Measurements from ENCODE around the gene MRTFA.
A peak's percentile ranks its signal among the peaks of the same experiment; 100 is the strongest.

Gene MRTFA

DNA sequence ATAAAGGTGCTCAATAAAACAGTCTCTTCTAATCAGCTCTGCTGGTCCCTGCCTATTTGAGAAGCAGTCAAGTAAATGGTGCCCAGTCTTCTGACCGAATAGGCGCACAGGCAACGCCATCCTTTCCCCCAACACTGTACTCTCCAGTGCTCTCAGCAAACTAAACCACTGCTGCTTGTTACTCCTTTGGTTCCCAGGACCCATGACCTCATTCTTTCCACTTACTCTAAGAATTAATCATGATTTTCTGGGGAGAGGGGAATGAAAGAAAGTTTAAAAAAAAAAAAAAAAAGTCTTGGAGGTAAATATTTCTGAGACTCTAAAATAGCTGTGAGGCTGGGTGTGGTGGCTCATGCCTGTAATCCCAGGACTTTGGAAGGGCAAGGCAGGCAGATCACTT, 202.4 kb downstream of the MRTFA start:
- H3K27ac Mint-ChIP-seq: no peak overlapping the region
- H3K4me1 Mint-ChIP-seq: peaks cover 31% of the 10 kb centered on the region
- CTCF ChIA-PET: interaction anchor here (2.3 to 5.4 kb wide), 2 partner anchors 54 to 214 kb away, joined by 9 to 95 read pairs; no protein-coding TSS in a partner anchor
- H3K36me3 Mint-ChIP-seq: peaks cover 45% of the 10 kb centered on the region
- no peaks in the 10 kb centered on the region for H3K9me3 Mint-ChIP-seq
- no peaks in the 10 kb centered on the region for H3K27me3 Mint-ChIP-seq
- no peak overlapping the region for H3K4me3 Mint-ChIP-seq
- no peak for DNase-seq

DNA sequence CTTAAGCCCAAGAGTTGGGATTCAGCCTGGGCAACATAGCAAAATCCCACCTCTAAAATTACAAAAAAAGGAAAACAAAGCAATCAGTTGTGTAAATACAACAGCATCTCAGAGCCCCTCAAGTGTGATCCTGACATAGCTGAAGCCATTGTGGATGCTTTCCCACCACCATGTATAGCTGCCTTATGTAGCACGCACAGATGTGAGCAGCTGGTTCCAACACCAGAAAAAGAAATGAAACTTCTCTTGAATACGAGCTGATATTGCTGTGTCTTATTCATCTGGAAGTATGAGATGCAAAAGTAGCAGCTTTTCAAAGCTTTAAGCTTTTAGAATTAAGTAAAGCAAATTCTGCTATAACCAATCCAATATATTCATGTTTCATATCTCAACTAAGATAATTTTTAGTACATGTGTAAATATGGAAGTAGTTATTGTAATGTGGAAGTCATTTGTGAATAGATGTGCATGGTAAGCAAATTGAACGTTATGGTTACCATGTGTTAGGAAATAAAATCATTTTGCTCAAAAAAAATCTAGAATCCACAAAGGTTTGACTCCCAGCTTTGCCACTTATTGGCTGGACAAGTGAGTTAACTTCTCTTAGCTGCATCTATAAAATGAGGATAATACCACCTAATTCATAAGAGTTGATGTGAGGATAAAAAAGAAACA, 203.0 kb downstream of the MRTFA start:
- Mint-ChIP-seq H3K27ac (no peak overlapping the region), H3K4me3 (no peak overlapping the region), H3K36me3 (peaks cover 47% of the 10 kb centered on the region), H3K9me3 (no peaks in the 10 kb centered on the region), H3K27me3 (no peaks in the 10 kb centered on the region), H3K4me1 (peaks cover 28% of the 10 kb centered on the region)
- DNase-seq: no peak
- CTCF ChIA-PET: interaction anchor here (1.9 to 5.4 kb wide), 3 partner anchors 54 to 214 kb away, joined by 5 to 95 read pairs (median 9); no protein-coding TSS in a partner anchor

DNA sequence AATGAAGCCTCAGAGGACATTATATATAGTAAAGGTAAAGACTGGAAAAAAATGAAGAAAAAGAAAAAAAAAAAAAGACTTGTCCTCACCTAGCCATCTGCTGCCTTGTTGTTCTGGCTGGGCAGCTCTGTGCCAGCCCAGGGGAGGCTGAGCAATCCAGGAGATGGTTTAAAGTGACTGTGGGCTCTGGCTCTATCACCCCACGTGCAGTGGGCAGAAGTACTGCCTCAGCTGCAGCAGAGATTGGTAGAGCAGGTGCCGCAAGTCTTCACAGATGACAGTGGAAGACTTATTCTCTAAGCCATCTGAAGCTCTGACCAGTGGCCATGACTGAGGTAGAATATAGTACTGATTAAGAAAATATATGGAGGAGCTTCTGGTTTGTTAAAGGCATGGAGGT, 203.9 kb downstream of the MRTFA start:
- Mint-ChIP-seq H3K4me1 (peaks cover 20% of the 10 kb centered on the region), H3K9me3 (no peaks in the 10 kb centered on the region), H3K4me3 (no peak overlapping the region), H3K36me3 (peaks cover 46% of the 10 kb centered on the region), H3K27me3 (no peaks in the 10 kb centered on the region), H3K27ac (no peak overlapping the region)
- no peak for DNase-seq
- CTCF ChIA-PET: interaction anchor here (1.9 to 5.4 kb wide), 3 partner anchors 55 to 215 kb away, joined by 5 to 95 read pairs (median 9); no protein-coding TSS in a partner anchor

DNA sequence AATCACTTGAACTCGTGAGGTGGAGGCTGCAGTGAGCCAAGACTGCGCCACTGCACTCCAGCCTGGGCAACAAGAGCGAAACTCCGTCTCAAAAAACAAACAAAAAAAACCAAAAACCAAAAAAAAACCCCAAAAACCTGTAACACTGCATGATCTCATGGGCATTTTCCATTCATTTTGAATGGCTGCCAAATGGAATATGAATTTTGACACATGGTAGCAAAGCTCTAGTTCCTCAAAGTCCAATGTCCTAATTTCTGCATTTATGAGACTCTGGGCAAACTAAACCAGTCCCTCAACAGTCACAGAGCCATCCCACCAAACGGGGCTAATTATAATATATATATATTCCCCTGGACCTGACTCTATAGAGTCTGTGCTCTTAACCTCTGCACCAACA, 204.4 kb downstream of the MRTFA start:
- no peaks in the 10 kb centered on the region for H3K9me3 Mint-ChIP-seq
- peaks cover 17% of the 10 kb centered on the region for H3K4me1 Mint-ChIP-seq
- no peak for DNase-seq
- CTCF ChIA-PET: interaction anchor here (1.9 to 2.3 kb wide), 2 partner anchors 55 to 93 kb away, joined by 5 to 9 read pairs; no protein-coding TSS in a partner anchor
- H3K36me3 Mint-ChIP-seq: peaks cover 50% of the 10 kb centered on the region
- H3K27me3 Mint-ChIP-seq: no peaks in the 10 kb centered on the region
- no peak overlapping the region for H3K4me3 Mint-ChIP-seq
- no peak overlapping the region for H3K27ac Mint-ChIP-seq

DNA sequence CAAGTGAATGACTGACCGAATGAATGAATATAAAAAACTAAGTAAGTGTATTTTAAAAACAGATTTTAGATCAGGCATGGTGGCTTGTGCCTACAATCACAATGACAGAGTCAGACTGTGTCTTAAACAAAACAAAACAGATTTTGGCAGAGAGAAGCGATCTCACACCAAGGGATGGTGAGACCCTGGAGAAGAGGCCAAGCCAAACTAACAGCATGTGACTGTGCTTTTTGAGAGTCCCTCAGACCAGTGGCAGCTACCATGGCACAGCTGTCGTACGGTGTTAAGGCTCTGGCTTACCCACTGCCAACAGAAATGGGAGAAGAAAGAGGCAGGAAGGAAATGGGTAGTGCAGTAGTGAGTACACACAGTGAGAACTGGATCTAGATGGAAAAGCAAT, 205.5 kb downstream of the MRTFA start:
- H3K27ac Mint-ChIP-seq: peak overlapping the region; percentile 45
- H3K36me3 Mint-ChIP-seq: peaks cover 61% of the 10 kb centered on the region
- CTCF ChIA-PET: interaction anchor here (1.6 kb wide), 1 partner anchor 15 kb away, joined by 4 read pairs; no protein-coding TSS in a partner anchor

DNA sequence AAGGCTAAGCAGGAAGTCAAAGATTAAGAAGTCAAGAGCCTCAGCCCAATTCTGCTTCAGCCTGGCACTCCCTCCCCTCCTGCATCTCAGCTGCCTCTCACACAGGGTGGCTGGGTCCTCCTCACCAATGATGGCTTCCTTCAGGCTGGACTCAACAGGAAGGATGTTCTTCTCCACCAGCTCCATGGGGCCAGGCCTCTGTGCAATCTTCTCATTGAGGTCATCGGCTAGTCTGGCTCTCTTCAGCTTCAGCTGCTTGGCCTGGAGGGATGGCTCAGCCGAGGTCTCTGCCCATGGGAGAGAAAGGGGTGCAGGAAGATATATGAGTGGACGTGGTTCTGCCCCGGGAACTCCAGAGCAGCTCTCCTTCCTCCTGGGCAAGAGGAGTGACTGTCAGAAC, 207.0 kb downstream of the MRTFA start:
- peaks cover 68% of the 10 kb centered on the region for H3K36me3 Mint-ChIP-seq

More for the DNA sequence above, 205.5 kb downstream of the MRTFA start:
- Mint-ChIP-seq H3K9me3 (no peaks in the 10 kb centered on the region), H3K4me3 (no peak overlapping the region), H3K4me1 (peaks cover 6% of the 10 kb centered on the region), H3K27me3 (no peaks in the 10 kb centered on the region)
- no peak for DNase-seq

DNA sequence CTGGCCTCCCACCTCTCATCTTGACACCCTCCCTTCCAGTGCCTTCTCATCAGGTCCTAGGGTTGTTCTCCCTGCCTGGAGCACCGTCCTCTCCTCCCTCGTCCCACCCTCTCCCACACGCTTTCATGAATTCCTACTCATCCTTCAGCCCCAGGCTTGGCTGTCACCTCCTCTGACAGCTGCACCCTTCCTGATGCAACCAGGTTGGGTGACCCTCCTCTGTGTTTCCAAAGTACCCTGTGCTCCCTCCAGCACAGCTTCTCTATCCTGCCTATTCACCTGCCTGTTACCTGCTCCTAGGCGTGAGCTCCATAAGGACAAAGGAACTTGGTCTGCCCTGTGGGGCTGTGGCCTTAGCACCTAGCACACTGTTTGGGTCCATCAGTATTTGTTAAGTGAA, 207.7 kb downstream of the MRTFA start:
- no peak overlapping the region for H3K4me3 Mint-ChIP-seq
- no peaks in the 10 kb centered on the region for H3K27me3 Mint-ChIP-seq
- no peak for DNase-seq
- H3K36me3 Mint-ChIP-seq: peaks cover 65% of the 10 kb centered on the region
- CTCF ChIA-PET: interaction anchor here (1.5 to 5.2 kb wide), 2 partner anchors 8 to 217 kb away, joined by 5 to 24 read pairs; no protein-coding TSS in a partner anchor
- H3K4me1 Mint-ChIP-seq: peaks cover 5% of the 10 kb centered on the region
- no peaks in the 10 kb centered on the region for H3K9me3 Mint-ChIP-seq
- H3K27ac Mint-ChIP-seq: peak overlapping the region; percentile 20

More for the DNA sequence above, 207.0 kb downstream of the MRTFA start:
- H3K27me3 Mint-ChIP-seq: no peaks in the 10 kb centered on the region
- CTCF ChIA-PET: interaction anchor here (1.5 to 5.2 kb wide), 3 partner anchors 7 to 216 kb away, joined by 4 to 24 read pairs (median 5); no protein-coding TSS in a partner anchor
- H3K27ac Mint-ChIP-seq: peak overlapping the region; percentile 37
- peaks cover 5% of the 10 kb centered on the region for H3K4me1 Mint-ChIP-seq
- DNase-seq: no peak
- H3K9me3 Mint-ChIP-seq: no peaks in the 10 kb centered on the region
- H3K4me3 Mint-ChIP-seq: no peak overlapping the region

DNA sequence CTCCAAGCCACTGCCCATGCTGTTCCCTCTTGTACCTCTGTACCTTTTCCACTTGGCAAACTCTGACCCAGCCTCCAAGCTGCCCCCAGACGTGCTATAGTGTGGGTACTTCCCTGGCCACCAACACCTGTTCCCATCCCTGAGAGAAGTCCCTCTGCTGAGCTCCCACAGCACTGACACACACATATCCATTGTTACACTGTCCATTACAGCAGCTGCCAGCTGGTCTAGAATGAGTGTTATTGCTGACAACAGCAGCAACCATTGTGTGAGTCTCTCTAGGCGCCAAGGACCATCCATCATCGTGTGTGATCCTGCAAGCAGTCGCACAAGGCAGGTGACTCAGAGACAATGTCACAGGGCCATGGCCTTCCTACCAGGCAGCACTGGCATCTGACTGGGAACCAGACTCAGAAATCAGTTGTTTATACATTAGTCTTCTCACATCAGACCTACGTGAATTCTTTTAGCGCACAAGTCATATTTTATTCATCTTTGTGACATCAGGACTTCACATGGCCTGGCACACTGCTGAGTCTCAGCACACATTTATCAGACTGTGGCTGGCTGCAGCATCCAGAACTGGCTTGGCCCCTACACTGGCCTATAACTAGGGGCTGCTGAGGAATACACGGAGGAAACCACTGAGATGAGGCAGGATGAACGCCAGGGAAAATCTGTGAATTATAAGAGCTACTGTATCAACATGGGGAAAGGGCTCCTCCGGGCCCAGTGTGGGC, 209.8 kb downstream of the MRTFA start:
- Mint-ChIP-seq H3K9me3 (no peaks in the 10 kb centered on the region), H3K27ac (peak overlapping the region; percentile 69), H3K36me3 (peaks cover 71% of the 10 kb centered on the region), H3K4me1 (peaks cover 8% of the 10 kb centered on the region), H3K4me3 (no peak overlapping the region), H3K27me3 (no peaks in the 10 kb centered on the region)
- CTCF ChIA-PET: interaction anchor here (5.2 kb wide), 1 partner anchor 10 kb away, joined by 24 read pairs; no protein-coding TSS in a partner anchor
- no peak for DNase-seq

DNA sequence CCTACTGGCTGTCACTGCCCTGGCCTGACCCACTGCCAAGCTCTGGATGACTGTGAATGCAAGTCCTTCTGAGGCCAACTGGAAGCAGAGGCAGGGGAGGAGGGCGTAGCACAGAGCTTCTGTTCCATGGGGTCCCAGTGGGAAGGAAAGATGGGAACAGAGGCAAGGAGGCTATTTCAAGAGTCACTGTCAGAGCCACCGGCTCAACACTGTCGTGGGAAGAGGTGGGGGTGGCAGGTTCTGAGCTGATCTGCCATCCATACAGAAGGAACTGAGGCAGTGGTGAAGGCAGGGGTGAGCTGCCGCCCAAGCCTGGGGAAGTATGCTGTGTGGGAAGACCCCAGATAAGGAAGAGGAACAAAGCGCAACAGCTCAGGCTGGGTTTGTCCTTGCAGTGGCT, 211.4 kb downstream of the MRTFA start:
- H3K9me3 Mint-ChIP-seq: no peaks in the 10 kb centered on the region
- no peaks in the 10 kb centered on the region for H3K27me3 Mint-ChIP-seq
- H3K36me3 Mint-ChIP-seq: peaks cover 66% of the 10 kb centered on the region
- DNase-seq: no peak
- peak overlapping the region; percentile 38 for H3K27ac Mint-ChIP-seq
- H3K4me3 Mint-ChIP-seq: no peak overlapping the region
- peaks cover 5% of the 10 kb centered on the region for H3K4me1 Mint-ChIP-seq
- CTCF ChIA-PET: interaction anchor here (5.2 kb wide), 1 partner anchor 12 kb away, joined by 24 read pairs; no protein-coding TSS in a partner anchor

DNA sequence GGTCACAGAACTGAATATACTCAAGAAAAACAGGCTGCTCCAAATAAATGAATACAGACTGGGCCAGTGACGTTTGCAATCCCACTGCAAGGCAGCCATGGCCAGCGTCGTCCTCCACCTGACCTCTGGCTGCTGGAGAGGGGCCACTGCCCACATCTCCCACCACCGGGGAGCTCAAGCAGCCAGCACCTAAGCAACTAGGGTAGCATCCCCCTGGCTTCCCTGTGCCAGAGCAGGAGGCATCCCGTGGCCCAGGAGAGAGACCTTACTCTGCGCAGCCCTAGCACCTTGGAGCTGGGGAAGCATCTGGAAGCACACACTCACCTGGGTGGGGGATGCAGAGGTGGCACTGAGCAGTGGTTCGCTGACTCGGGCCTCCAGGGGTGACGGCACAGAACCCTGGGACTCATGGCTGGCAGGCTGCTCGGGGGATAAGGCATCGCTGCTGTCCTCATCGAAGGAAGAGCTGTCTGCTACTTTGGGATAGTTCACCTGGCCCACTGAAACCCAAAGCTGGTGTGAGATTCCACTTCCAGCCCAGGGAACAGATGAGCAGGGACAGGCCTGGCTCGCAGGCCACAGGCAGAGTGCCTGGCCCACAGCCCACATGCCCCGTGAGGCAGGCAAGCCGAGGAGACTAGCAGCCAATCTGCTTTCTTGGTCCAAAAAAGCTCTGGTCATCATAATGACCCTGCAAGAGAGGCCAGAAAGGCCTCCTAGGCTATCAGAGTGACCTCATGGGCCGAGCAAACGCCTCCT, 212.5 kb downstream of the MRTFA start:
- H3K4me1 Mint-ChIP-seq: peaks cover 3% of the 10 kb centered on the region
- H3K4me3 Mint-ChIP-seq: no peak overlapping the region
- H3K9me3 Mint-ChIP-seq: no peaks in the 10 kb centered on the region
- CTCF ChIA-PET: interaction anchor here (5.2 kb wide), 1 partner anchor 13 kb away, joined by 24 read pairs; no protein-coding TSS in a partner anchor
- H3K27ac Mint-ChIP-seq: no peak overlapping the region
- no peak for DNase-seq
- H3K27me3 Mint-ChIP-seq: no peaks in the 10 kb centered on the region
- H3K36me3 Mint-ChIP-seq: peaks cover 63% of the 10 kb centered on the region

DNA sequence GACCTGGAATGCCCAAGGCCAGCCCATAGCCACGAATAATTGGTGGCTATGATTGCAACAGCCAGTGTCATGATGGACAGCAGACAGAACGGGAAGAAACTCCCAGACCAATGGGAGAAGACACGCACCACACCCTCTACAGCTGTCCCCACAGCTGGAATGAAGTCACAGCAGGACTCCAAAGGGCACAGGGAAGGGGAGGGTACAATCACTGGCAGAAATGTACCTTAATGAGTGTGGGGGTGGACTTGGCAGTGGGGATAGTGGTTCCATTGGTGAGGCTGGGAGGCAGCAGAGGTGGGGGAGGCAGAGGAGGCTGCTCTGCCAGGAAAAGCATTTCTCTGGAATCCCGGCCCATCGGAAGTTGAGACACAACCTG, 213.2 kb downstream of the MRTFA start:
- CTCF ChIA-PET: interaction anchor here (1.0 kb wide), 1 partner anchor 13 kb away, joined by 3 read pairs; no protein-coding TSS in a partner anchor
- no peaks in the 10 kb centered on the region for H3K27me3 Mint-ChIP-seq
- no peaks in the 10 kb centered on the region for H3K9me3 Mint-ChIP-seq
- peaks cover 56% of the 10 kb centered on the region for H3K36me3 Mint-ChIP-seq
- H3K4me3 Mint-ChIP-seq: no peak overlapping the region
- no peak for DNase-seq
- peak overlapping the region; percentile 38 for H3K27ac Mint-ChIP-seq
- peaks cover 3% of the 10 kb centered on the region for H3K4me1 Mint-ChIP-seq

DNA sequence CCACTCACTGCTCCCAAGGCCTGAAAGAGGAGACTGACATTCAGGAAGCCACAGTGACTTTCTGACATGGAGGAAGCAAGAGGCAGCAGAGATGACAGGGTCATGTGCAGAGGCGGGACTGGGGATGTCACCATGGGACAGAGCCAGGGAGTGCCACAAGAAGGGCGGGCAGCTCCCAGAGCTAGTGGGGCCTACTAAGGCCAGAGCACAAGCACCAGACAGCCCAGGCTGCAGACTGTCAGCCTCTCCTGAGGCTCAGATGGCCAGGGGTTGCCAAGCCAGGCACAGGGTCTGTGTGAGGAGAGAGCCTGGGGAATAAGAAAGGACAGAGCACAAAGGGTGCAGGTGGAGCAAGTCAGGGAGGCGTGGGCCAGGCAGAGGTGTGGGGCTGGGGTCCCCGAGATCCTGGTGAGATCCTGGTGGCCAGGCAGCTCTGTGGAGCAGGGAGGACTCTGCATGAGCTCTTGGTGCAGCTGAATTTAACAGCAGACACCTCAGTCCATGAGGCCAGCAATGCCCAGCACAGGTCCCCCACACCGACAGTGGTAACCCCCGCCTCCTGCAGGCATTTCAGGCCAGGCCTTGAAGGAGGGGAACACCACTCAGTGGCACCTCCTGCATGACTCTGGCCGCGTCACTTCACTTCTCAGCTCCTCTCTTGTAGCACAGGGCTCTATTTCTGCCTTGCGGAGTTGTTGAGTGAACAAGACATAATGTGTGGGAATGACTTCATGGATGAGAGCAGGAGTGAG, 213.8 kb downstream of the MRTFA start:
- Mint-ChIP-seq H3K36me3 (peaks cover 59% of the 10 kb centered on the region), H3K9me3 (no peaks in the 10 kb centered on the region), H3K4me1 (peaks cover 3% of the 10 kb centered on the region), H3K4me3 (no peak overlapping the region), H3K27ac (peak overlapping the region; percentile 38), H3K27me3 (no peaks in the 10 kb centered on the region)
- CTCF ChIA-PET: interaction anchor here (1.0 kb wide), 1 partner anchor 14 kb away, joined by 3 read pairs; no protein-coding TSS in a partner anchor
- no peak for DNase-seq

DNA sequence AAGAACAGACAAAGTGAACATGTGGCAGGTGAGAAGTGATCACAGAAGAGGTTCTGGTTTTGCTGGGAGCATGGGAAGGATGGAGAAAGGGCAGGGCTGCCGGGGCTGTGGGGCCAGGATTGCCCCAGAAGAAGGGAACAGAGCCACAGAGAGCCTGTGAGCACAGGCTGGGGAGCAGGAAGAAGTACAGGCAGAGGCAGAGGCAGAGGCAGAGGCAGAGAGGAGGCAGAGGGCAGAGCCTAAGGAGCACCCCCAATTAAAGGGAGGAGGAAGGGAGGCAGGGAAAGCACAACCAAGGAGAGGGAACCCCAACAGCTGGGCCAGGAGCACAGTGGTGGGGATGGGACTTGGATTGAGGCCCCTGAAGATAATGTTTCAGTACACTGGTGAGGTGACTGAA, 214.6 kb downstream of the MRTFA start:
- H3K4me3 Mint-ChIP-seq: no peak overlapping the region
- CTCF ChIA-PET: no interaction called here
- no peaks in the 10 kb centered on the region for H3K9me3 Mint-ChIP-seq
- H3K27me3 Mint-ChIP-seq: no peaks in the 10 kb centered on the region
- H3K4me1 Mint-ChIP-seq: peaks cover 3% of the 10 kb centered on the region
- peaks cover 55% of the 10 kb centered on the region for H3K36me3 Mint-ChIP-seq
- H3K27ac Mint-ChIP-seq: peak overlapping the region; percentile 59
- no peak for DNase-seq
